Measurements from ENCODE around the gene MAN1C1. TPM values are rescaled to one million over a fixed set of nuclear protein-coding genes. Genes with fewer than 3 reads are reported as not detected.

The MAN1C1 gene
- total and polyA plus RNA-seq, 7 donors = 1.8 to 6.7 (median 2.0) TPM

DNA sequence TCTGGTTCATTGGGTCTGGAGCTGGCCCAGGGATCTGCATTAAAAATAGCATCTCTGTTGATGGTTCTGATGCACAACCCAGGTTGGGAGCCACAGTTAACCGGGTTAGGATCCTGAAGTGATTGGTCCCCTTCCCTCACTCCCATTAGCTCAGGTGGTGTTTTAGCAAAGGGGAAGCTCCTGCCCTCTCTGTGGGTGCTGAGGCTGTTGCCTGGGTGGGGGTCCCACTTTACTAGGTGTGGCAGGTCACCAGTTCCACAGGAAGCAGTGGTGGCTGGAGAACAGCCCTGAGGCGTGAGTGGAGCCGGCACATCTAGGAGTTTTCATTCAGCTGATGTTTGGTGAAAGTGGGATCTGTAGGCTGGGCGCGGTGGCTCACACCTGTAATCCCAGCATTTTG, 86.5 kb downstream of the MAN1C1 start:
- TF ChIP-seq, protein P1, sequence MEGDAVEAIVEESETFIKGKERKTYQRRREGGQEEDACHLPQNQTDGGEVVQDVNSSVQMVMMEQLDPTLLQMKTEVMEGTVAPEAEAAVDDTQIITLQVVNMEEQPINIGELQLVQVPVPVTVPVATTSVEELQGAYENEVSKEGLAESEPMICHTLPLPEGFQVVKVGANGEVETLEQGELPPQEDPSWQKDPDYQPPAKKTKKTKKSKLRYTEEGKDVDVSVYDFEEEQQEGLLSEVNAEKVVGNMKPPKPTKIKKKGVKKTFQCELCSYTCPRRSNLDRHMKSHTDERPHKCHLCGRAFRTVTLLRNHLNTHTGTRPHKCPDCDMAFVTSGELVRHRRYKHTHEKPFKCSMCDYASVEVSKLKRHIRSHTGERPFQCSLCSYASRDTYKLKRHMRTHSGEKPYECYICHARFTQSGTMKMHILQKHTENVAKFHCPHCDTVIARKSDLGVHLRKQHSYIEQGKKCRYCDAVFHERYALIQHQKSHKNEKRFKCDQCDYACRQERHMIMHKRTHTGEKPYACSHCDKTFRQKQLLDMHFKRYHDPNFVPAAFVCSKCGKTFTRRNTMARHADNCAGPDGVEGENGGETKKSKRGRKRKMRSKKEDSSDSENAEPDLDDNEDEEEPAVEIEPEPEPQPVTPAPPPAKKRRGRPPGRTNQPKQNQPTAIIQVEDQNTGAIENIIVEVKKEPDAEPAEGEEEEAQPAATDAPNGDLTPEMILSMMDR (IDR thresholded peaks at IDR 0.05) = no peak
- ATAC-seq (no peak), DNase-seq (no peak)
- H3K9me3 ChIP-seq = no peaks in the 10 kb centered on the region
- no peak overlapping the region for H3K27ac ChIP-seq
- no peaks in the 10 kb centered on the region for H3K36me3 ChIP-seq (ENCODE audit: insufficient read depth in 1 of 2, low read depth in 1 of 2)
- H3K27me3 ChIP-seq (ENCODE audit: insufficient read depth in 3 of 3, low read length in 2 of 3) = no peaks in the 10 kb centered on the region
- H3K4me3 ChIP-seq = no peak overlapping the region
- H3K4me1 ChIP-seq = peaks cover 46% of the 10 kb centered on the region
- WGBS, 3 donors = 97% methylated on average over 5 of the region's 5 CpGs
- intact Hi-C loops (cut with DNase I) = no loop called here

DNA sequence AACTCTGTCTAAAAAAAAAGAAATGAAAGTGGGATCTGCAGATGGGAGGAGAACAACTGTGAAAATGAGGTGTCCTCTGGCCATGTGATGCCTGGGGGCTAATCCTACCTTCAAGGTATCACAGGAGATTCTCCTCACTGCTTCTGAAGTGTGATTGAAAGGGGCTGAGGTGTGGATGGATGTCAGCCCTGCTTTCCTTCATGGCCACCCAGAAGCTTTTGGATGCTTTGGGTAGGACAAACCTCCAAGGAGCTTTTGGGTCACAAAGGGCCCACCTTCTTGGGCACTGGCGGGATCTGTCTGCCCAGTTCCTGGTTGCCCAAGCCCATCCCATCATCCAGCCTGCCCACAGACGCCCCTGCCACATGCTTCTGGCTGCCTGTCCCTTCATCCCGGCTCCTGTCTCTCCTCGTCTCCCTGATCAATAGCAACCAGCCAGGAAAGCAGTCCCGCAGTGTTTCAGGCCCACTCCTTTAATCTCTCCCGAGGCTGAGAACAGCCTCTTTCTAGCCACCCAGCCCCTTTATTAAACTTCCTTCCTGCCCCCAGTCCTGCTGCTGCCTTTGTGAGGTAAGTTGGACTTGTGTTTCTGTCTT, 87.2 kb downstream of the MAN1C1 start:
- DNase-seq = no peak
- intact Hi-C loops (cut with DNase I) = no loop called here
- no peak for ATAC-seq
- TF ChIP-seq, protein P1 (IDR thresholded peaks at IDR 0.05) = no peak
- WGBS, 3 donors = 75 to 86% (median 82%) methylated on average over 6 of the region's 6 CpGs
- Histone ChIP-seq H3K36me3 (ENCODE audit: insufficient read depth in 1 of 2, low read depth in 1 of 2) (no peaks in the 10 kb centered on the region), H3K4me3 (no peak overlapping the region), H3K27ac (no peak overlapping the region), H3K27me3 (ENCODE audit: insufficient read depth in 3 of 3, low read length in 2 of 3) (no peaks in the 10 kb centered on the region), H3K4me1 (peaks cover 46% of the 10 kb centered on the region), H3K9me3 (no peaks in the 10 kb centered on the region)

DNA sequence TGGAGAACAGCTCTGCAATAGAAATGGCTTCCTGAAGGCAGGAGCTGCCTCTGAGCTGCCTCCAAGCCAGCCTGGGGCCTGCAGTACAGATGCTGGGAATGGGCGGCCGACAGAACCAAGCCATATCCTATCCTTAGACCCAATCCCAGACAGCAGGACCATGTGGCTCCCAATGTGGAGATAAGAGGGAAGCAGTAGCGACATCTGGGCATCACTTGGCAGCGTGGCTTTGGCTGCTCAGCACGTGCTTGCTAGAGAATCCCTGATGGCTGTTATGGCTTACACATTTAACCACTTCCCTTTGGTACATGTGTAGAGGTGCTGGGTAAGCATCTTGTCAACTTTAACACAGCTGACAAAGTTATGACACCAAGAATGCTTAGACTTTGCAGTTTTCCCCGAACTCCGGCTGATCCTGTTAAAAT, 87.7 kb downstream of the MAN1C1 start:
- Histone ChIP-seq H3K4me3 (no peak overlapping the region), H3K4me1 (peaks cover 41% of the 10 kb centered on the region), H3K36me3 (ENCODE audit: insufficient read depth in 1 of 2, low read depth in 1 of 2) (no peaks in the 10 kb centered on the region), H3K27me3 (ENCODE audit: insufficient read depth in 3 of 3, low read length in 2 of 3) (no peaks in the 10 kb centered on the region), H3K9me3 (no peaks in the 10 kb centered on the region), H3K27ac (no peak overlapping the region)
- intact Hi-C loops (cut with DNase I) = no loop called here
- TF ChIP-seq, protein P1 (IDR thresholded peaks at IDR 0.05) = no peak
- no peak for DNase-seq
- WGBS, 3 donors = 72 to 80% (median 76%) methylated on average over 7 of the region's 7 CpGs
- no peak for ATAC-seq

DNA sequence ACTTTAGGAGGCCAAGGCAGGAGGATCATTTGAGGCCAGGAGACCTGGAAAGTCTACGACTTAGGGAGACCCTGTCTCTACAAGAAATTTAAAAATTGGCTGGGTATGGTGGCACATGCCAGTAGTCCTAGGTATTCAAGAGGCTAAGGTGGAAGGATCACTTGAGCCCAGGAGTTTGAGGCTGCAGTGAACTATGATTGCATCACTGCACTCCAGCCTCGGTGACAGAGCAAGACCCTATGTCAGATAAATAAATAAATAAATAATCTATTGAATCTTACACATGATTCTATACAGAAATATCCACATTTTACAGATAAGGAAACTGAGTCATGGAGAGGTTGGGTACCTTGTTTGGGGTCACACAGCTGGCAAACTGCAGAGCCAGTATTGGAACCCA, 89.1 kb downstream of the MAN1C1 start:
- TF ChIP-seq, protein P1 (IDR thresholded peaks at IDR 0.05) = no peak
- H3K27ac ChIP-seq = no peak overlapping the region
- ATAC-seq = no peak
- peaks cover 27% of the 10 kb centered on the region for H3K4me1 ChIP-seq
- H3K36me3 ChIP-seq (ENCODE audit: insufficient read depth in 1 of 2, low read depth in 1 of 2) = no peaks in the 10 kb centered on the region
- 93 to 98% (median 96%) methylated on average over 2 of the region's 2 CpGs for WGBS, 3 donors
- intact Hi-C loops (cut with DNase I) = loop anchor here in 1 of 2 donors (2.0 kb wide), 1 partner anchor 17 kb away; no protein-coding TSS in a partner anchor
- DNase-seq = no peak
- no peak overlapping the region for H3K4me3 ChIP-seq
- H3K27me3 ChIP-seq (ENCODE audit: insufficient read depth in 3 of 3, low read length in 2 of 3) = no peaks in the 10 kb centered on the region
- no peaks in the 10 kb centered on the region for H3K9me3 ChIP-seq

Measured in psoas muscle (tissue), 8 donors.